Skeletal muscle tissue (tissue), 4 donors: ENCODE results near the gene CCDC12. TPM values are rescaled to one million over a fixed set of nuclear protein-coding genes. Genes with fewer than 3 reads are reported as not detected.

Source experiments
- H3K27ac ChIP-seq: one replicate; pipeline ENCODE4 v1.7.0; 2013; ENCODE audit warnings: mild to moderate bottlenecking, low read depth, low read length, inconsistent platforms
- H3K27me3 ChIP-seq, 3 donors: one replicate each; pipeline ENCODE4 v1.7.0; 2013; ENCODE audit warnings: low read length in 3 of 3; ENCODE audit not compliant: control insufficient read depth in 3 of 3, insufficient read depth in 3 of 3
- H3K36me3 ChIP-seq, 3 donors: one replicate each; pipeline ENCODE4 v1.7.0; 2013; ENCODE audit warnings: low read length in 3 of 3; ENCODE audit not compliant: control insufficient read depth in 3 of 3, insufficient read depth in 3 of 3
- H3K4me1 ChIP-seq, 3 donors: one replicate each; pipeline ENCODE4 v1.7.0; 2013; ENCODE audit warnings: low read length in 3 of 3, mild to moderate bottlenecking in 3 of 3; ENCODE audit not compliant: control insufficient read depth in 3 of 3, insufficient read depth in 3 of 3
- H3K4me3 ChIP-seq, 3 donors: one replicate each; pipeline ENCODE4 v1.7.0; 2013; ENCODE audit warnings: low read length in 3 of 3
- H3K9ac ChIP-seq, 3 donors: one replicate each; pipeline ENCODE4 v1.7.0; 2013; ENCODE audit warnings: low read length in 3 of 3, mild to moderate bottlenecking in 3 of 3, moderate library complexity in 2 of 3, low read depth in 1 of 3
- H3K9me3 ChIP-seq, 3 donors: one replicate each; pipeline ENCODE4 v1.7.0; 2013; ENCODE audit warnings: low read length in 3 of 3; ENCODE audit not compliant: control insufficient read depth in 3 of 3
- total RNA-seq: library from RNA; depleted of rRNA; stranded (reverse); fragments of >200 nt; gene quantifications from one replicate; pipeline ENCODE4 v1.2.3, GENCODE V29; 2014
- donor health status: Osteomylitis.

Gene CCDC12
- total RNA-seq, result 27.1 TPM

DNA sequence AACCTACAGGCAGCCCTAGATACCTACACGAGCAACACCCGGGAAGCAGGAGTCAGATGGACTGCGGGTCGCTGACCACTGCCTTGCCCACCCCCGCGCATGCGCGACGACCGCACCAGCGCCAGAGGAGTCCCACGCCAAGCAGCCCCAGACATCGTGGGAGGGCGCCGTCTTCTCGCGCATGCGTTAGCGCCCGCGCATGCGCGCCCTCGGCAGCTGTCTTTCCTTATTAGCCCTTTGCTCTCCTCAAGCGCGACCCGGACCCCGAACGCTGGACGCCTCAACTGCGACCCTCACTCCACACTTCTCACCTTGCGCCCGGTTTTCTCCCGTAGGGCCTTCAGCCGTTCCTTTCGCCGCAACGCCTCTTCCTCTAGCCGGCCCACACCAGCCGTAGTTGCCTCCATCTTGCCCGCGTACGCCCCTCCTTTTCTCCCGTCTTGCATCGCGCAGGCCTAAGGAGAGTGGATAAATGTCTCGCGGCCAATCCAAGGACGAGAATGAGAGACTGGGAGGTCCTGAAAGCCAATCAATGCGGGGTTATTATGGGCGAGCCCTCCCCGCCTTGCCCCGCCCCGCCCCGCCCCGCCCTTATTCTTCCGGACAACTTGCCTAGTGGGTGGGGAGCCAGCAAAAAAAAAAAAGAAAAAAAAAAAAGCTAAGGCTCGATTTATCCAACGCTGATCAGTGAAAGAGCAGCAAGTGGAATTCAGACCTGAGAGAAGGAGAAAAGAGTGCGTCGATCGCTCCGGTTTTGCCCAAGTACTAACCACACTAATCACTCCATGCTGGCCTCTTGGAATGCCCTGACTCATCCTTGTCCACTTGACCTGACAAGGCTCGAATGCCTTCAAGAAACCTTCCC lies at the start of gene CCDC12:
TSS of gene CCDC12 (minus strand) at position 420 of the 865 bp plus-strand sequence. CDS start at position 407, 13 bp downstream.
- peak within 1 kb of the TSS; percentile 80 to 97 (median 97) for H3K9ac ChIP-seq
- H3K4me1 ChIP-seq, result peaks cover 40 to 46% (median 46%) of the 10 kb centered on the region in 3 donors
- H3K9me3 ChIP-seq, result no peaks in the 10 kb centered on the region
- H3K36me3 ChIP-seq, result no peaks in the 10 kb centered on the region
- peak within 1 kb of the TSS; percentile 91 for H3K27ac ChIP-seq
- peak within 1 kb of the TSS; percentile 98 to 99 (median 98) for H3K4me3 ChIP-seq
- H3K27me3 ChIP-seq, result no peaks in the 10 kb centered on the region

GRCh38 chr3:47024932-47025331 lies 48.4 kb upstream of the CCDC12 start:
- Histone ChIP-seq H3K9ac (peak overlapping the region in 1 of 3 donors; percentile 18), H3K4me1 (peaks cover 13 to 20% (median 18%) of the 10 kb centered on the region in 3 donors), H3K4me3 (no peak overlapping the region), H3K9me3 (no peaks in the 10 kb centered on the region), H3K27me3 (no peaks in the 10 kb centered on the region), H3K27ac (no peak overlapping the region), H3K36me3 (peaks cover 0 to 4% (median 0%) of the 10 kb centered on the region in 3 donors)

- Histone ChIP-seq H3K4me3 (no peak overlapping the region), H3K4me1 (peaks cover 13 to 20% (median 19%) of the 10 kb centered on the region in 3 donors), H3K27ac (peak overlapping the region; percentile 72), H3K9ac (peak overlapping the region in 2 of 3 donors; percentile 9 to 21), H3K9me3 (no peaks in the 10 kb centered on the region), H3K36me3 (peaks cover 6 to 16% (median 15%) of the 10 kb centered on the region in 3 donors), H3K27me3 (no peaks in the 10 kb centered on the region)
Measured at GRCh38 chr3:47022641-47023071, 46.1 kb upstream of the CCDC12 start.

DNA sequence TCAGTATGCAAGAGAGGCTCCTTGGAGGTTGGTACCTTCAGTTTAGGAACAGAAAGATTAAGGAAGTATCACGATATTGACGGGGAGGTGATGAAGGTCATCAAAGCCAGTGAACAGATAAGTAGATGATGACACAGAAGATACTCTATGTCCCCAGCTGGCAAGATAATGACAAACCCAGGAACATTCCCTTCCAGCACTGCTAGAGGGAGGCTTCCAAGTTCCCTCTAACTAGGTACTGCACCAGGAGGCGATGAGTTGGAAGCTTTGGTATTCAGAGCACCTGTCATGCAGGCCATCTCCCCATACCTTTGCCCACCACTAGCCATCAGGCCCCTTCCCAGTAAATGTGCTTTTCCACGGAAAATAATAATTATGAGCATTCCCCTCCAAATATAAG lies 43.8 kb upstream of the CCDC12 start:
- Histone ChIP-seq H3K9me3 (no peaks in the 10 kb centered on the region), H3K4me1 (peaks cover 15 to 26% (median 24%) of the 10 kb centered on the region in 3 donors), H3K36me3 (peaks cover 18 to 31% (median 26%) of the 10 kb centered on the region in 3 donors), H3K9ac (no peak overlapping the region), H3K4me3 (no peak overlapping the region), H3K27me3 (no peaks in the 10 kb centered on the region), H3K27ac (no peak overlapping the region)

DNA sequence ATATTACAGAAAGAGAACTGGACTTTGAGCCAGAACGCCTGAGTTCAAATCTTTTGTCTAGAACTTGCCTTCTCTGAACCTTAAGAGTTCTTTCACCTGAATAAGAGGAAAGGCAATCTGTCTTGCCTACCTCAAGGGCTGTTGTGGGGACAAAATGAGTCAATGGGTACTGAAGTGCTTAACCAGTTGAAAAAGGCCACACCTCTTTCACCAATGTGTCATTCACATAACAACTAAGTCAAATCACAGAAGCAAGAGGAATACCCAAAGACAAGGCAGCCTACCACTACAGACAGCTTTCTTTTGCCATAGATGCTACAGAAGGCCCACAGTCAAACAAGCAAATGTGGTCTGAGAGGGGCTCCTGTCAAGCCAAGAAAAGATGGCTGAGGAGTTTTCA lies 42.7 kb upstream of the CCDC12 start:
- Histone ChIP-seq H3K9me3 (no peaks in the 10 kb centered on the region), H3K27me3 (no peaks in the 10 kb centered on the region), H3K9ac (no peak overlapping the region), H3K36me3 (peaks cover 24 to 34% (median 26%) of the 10 kb centered on the region in 3 donors), H3K27ac (no peak overlapping the region), H3K4me3 (no peak overlapping the region), H3K4me1 (peaks cover 18 to 27% (median 24%) of the 10 kb centered on the region in 3 donors)

- Histone ChIP-seq H3K4me1 (peaks cover 18 to 29% (median 24%) of the 10 kb centered on the region in 3 donors), H3K4me3 (no peak overlapping the region), H3K36me3 (peaks cover 28 to 37% (median 30%) of the 10 kb centered on the region in 3 donors), H3K27me3 (no peaks in the 10 kb centered on the region), H3K27ac (no peak overlapping the region), H3K9ac (no peak overlapping the region), H3K9me3 (no peaks in the 10 kb centered on the region)
Measured at GRCh38 chr3:47018269-47018611, 41.7 kb upstream of the CCDC12 start.

- peaks cover 15 to 28% (median 23%) of the 10 kb centered on the region in 3 donors for H3K4me1 ChIP-seq
- no peak overlapping the region for H3K27ac ChIP-seq
- H3K36me3 ChIP-seq, result peaks cover 28 to 39% (median 30%) of the 10 kb centered on the region in 3 donors
Measured at GRCh38 chr3:47017504-47018268, 41.1 kb upstream of the CCDC12 start.

GRCh38 chr3:47016934-47017435 lies 40.4 kb upstream of the CCDC12 start:
- Histone ChIP-seq H3K4me1 (peaks cover 11 to 26% (median 17%) of the 10 kb centered on the region in 3 donors), H3K27me3 (no peaks in the 10 kb centered on the region), H3K36me3 (peaks cover 28 to 39% (median 32%) of the 10 kb centered on the region in 3 donors), H3K27ac (no peak overlapping the region), H3K9ac (no peak overlapping the region), H3K4me3 (no peak overlapping the region), H3K9me3 (no peaks in the 10 kb centered on the region)

More at GRCh38 chr3:47017504-47018268, 41.1 kb upstream of the CCDC12 start:
- Histone ChIP-seq H3K9ac (no peak overlapping the region), H3K4me3 (no peak overlapping the region), H3K9me3 (no peaks in the 10 kb centered on the region), H3K27me3 (no peaks in the 10 kb centered on the region)

GRCh38 chr3:47016086-47016933 lies 39.8 kb upstream of the CCDC12 start:
- Histone ChIP-seq H3K27ac (no peak overlapping the region), H3K36me3 (peaks cover 28 to 39% (median 32%) of the 10 kb centered on the region in 3 donors), H3K27me3 (no peaks in the 10 kb centered on the region), H3K9me3 (no peaks in the 10 kb centered on the region), H3K9ac (peak overlapping the region in 1 of 3 donors; percentile 16), H3K4me1 (peaks cover 11 to 26% (median 17%) of the 10 kb centered on the region in 3 donors), H3K4me3 (no peak overlapping the region)
